Iris pigment epithelial cell (primary cell): ENCODE results near the gene SH3BP5.
A peak's percentile ranks its signal among the peaks of the same experiment; 100 is the strongest.

Source experiments
- DNase-seq: peaks from one replicate; pipeline ENCODE4 v3.0.0-alpha.2; 2011; ENCODE audit warnings: low read depth

SH3BP5 gene

DNA sequence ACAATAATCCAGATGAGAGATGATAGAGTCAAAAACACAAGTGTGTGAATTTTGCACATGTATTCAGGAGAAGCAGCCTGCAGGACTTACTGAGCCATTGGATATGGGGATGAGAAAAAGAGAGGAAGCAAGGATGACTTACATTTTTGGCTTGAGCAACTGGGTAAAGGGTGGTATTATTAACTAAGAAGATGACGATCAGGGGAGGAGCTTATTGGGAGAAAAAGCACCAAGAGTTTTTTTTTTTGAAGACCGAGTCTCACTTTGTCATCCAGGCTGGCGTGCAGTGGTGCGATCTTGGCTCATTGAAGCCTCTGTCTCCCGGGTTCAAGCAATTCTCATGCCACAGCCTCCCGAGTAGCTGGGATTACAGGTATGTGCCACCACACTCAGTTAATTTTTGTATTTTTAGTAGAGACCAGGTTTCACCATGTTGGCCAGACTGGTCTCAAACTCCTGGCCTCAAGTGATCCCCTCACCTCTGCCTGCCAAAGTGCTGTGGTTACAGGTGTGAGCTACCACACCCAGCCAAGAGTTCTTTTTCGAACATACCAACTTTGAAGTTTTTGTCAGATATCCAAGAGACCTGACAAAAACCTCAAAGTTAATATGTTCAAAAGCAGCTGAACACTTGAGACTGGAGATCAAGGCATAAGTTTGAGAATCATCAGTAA lies 14.8 kb upstream of the SH3BP5 start:
- DNase-seq, result no peak

DNA sequence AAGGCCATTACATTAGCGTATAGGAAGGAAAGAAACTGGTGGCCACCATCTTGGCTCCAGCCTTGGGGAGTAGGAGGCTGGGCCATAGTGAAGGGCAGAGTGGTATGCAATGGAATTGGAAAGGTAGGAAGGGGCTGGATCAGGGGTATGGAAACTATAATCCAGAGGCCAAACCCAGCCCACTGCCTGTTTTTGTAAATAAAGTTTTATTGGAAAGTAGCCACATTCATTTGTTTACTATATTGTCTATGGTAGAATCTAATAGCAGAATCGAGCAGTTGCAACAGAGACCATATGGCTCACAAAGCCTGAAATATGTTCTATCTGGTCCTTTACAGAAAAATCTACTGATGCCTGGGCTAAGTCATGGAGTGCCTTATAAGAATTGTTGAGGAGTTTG lies 14.1 kb upstream of the SH3BP5 start:
- no peak for DNase-seq

DNA sequence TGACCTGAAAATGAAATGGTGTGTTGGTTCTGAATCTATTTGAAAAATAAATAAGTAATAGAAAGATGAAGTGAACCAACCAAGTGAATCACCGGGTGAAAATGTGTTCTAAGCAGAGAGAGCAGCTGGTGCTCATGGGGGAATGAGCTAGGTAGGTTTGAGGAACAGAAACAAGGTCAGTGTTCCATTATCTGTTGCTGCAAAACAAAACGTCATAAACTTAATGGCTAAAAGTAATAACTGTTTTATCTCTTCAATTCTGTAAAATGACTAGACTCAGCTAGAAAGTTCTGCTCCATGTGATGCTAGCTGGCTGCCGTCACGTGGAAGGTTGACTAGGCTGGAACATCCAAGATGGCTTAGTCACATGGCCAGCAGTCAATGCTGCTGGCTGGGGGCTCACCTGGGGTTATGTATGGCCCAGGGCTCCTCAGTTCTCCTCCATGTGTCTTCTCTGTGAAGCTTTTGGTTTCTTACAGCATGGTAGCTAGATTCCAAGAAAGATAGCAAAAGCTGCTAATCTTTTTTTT lies 13.3 kb upstream of the SH3BP5 start:
- DNase-seq, result no peak

DNA sequence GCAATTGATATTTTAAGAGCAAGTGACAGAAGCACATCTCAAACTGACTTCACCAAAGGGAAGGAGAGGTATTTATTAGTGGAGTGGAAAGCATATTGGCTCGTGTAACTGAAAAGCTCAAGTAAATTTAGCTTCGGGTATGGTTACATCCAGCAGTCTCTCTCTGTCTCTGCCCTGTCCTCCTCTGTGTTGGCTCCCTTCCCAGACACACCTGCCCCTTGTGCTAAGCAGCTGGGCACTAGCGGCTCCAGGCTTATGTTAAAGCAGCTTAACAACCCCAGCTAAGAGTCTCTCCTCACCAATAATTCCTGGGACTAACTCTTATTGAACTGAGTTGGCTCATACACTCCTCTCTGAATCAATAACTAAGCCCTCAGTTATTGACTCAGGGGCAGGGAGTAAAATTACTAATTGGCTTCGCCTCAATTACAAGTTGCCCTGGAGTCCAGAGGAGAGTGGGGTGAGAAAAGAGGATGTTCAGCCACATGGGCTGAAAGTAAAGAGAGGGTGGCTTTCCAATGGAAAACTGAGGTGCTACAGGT lies 12.8 kb upstream of the SH3BP5 start:
- no peak for DNase-seq

- no peak for DNase-seq
These were observed 10.6 kb upstream of the SH3BP5 start for GRCh38 chr3:15342945-15343344.

GRCh38 chr3:15342246-15342645 lies 9.9 kb upstream of the SH3BP5 start:
- no peak for DNase-seq

DNA sequence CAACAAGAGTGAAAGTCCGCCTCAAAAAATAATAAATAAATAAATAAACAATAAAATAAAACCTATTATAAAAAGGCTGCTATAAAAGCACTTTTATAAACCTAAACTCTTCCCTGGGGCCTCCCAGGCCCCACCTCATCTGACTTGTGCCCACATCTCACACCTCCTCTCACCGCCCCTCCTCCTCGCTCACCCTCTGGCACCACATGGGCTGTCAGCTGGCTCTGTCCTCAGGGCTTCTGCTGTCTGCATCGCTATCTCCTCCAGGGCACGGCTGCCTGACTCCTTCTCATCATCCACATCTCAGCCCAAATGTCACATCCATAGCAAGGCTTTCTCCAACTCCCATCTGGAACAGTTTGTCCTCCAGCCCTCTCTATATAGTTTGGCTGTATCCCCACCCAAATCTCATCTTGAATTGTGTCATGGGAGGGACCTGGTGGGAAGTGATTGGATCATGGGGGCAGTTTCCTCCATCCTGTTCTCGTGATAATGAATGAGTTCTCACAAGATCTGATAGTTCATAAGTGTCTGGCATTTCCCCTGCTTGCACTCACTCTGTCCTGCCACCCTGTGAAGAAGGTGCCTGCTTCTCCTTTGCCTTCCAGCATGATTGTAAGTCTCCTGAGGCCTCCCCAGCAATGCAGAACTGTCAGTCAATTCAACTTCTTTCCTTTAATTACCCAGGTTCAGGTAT lies 8.8 kb upstream of the SH3BP5 start:
- DNase-seq, result no peak

GRCh38 chr3:15339786-15340215 lies 7.4 kb upstream of the SH3BP5 start:
- DNase-seq, result peak; percentile 74

DNA sequence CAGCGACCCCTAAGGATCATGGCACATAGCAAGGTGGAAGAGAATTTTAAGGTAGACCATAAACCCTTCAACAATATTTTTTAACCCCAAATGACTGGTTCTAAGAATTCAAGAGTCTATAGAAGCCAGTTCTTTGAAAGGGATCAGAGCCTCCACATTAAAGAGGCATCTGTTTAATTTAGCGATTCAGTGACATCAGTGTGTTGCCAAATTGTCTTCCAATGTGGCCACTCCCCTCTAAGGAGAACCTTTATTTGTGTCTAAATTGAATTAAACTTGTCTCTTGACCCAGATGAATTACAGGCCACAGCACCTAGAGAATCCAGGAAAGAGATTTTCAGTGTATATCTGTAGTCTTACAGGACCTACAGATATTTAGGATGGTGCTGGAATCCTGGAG lies 6.6 kb upstream of the SH3BP5 start:
- DNase-seq, result no peak

DNA sequence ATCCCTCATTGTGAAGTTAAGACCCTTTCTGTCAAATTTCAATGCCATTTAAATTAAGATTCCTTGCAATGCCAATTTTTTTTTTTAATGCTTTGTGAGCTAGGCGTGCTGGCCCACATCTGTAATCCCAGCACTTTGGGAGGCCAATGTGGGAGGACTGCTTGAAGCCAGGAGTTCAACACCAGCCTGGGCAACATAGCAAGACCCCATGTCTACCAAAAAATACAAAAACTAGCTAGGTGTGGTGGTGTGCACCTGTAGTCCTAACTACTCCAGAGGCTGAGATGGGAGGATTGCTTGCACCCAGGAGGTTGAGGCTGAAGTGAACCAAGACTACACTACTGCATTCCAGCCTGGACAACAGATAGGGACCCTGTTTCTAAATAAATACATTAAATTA lies 5.6 kb upstream of the SH3BP5 start:
- no peak for DNase-seq

GRCh38 chr3:15336057-15336456 lies 3.7 kb upstream of the SH3BP5 start:
- no peak for DNase-seq

- no peak for DNase-seq
These were observed 1.5 kb upstream of the SH3BP5 start for GRCh38 chr3:15333956-15334263.

DNA sequence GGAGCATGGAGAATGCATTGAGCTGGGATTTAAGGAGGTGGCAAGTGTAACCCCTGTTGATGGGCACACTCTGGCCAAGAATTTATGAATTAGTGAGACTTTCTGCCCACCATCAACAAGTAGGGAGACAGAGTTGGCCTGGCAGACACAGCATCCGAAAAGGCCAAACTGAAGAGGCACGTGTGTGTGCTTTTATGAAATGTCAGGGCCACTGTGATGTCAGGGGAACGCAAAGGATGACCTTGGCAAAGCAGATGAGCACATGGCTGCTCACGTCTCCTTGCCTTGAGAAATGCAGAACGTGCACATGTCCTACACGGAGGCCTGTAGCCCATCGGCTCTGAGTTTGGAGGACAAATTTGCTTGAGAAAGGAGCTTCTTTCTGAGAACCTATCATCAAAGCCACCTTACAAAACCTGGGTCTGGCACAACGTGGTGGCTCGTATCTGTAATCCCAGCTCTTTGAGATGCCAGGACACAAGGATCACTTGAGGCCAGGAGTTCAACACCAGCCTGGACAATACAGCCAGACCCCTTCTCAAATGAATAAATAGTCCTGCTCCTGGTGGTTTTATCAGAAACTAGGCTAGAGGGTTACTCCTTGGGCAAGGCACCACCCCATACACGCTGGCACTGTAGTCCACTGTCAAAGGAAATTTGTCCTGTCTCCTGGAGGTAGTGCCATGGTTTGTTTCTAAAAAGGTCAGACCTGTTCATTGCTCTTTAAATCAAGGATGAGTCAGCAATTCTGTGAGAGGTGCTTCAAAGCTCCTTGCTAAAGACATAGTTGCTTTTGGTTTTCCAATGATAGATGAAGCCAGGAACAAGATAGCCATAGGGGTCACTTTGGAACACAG lies 941 bp upstream of the SH3BP5 start:
- DNase-seq, result no peak

- peak; percentile 47 for DNase-seq
These were observed 581 bp downstream of the SH3BP5 start for GRCh38 chr3:15331606-15332404.

GRCh38 chr3:15331072-15331605 lies 1.2 kb downstream of the SH3BP5 start:
- no peak for DNase-seq

DNA sequence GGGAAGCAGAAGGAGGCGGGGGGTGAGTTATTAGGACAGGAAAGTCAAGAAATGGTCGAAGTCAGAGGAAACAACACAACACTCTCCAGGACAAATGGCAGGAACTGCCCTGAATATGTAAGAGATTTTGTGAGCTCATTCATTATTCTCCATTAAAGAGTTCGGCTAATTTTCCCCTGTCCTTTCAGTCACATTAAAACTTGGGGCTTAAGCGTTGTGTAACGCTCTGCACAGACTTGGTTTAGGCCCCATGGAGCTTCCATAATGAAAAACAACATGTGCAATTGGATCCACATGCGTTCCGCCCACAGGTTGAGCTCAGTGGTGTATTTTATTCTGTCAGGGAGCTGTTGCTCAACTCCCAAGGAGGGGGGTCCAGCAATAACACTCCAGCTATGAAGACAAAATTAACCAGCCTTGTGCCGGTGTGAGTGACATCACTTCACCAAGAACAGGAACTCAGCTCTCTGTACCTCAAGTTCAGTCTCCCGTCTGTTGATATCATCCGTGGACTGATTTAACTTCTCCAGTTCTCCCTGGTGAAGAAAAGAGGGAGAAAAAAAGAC lies 2.3 kb downstream of the SH3BP5 start:
- peak; percentile 95 for DNase-seq

DNA sequence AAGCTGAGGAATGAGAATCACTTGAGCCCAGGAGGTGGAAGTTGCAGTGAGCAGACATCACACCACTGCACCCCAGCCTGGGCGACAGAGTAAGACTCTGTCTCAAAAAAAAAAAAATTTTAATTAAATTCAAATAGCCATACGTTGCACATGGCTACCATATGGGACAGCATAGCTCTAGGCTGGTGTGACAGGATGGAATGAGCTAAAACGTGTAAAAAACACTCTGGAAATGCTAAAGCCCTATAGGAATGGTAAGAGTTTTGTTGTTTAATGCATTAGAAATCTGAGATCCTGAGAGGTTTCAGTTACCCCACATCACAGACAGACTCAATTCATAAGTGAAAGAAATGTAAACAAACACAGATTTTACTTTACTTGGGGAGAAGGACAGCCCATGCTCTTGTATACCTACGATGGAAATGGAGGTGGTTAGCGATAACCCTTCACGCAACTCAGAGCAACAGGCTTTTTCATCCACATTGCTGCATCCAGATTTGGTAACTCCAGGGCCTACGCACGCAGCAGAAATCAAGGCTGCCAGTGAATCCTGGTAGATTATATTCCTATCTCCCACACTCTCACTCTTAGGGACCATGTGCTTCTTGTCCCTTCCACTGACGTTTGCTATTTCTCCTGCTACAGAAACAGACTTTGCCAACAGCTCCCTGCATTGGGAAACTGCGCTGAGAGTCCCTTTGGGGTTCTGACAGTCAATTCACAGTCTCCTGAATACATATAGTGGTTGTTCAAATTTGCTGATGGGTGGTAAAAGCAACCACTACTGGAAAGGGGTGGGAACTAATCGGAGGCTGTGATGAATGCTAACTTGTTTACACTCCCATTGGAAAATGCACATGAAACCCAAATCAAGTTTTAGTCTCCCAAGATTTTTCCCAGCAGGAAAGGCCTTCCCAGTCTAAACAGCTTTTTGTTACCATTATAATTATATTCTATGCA lies 3.1 kb downstream of the SH3BP5 start:
- peak; percentile 21 for DNase-seq

GRCh38 chr3:15327941-15328340 lies 4.4 kb downstream of the SH3BP5 start:
- DNase-seq, result peak; percentile 42

GRCh38 chr3:15326673-15327072 lies 5.7 kb downstream of the SH3BP5 start:
- no peak for DNase-seq

DNA sequence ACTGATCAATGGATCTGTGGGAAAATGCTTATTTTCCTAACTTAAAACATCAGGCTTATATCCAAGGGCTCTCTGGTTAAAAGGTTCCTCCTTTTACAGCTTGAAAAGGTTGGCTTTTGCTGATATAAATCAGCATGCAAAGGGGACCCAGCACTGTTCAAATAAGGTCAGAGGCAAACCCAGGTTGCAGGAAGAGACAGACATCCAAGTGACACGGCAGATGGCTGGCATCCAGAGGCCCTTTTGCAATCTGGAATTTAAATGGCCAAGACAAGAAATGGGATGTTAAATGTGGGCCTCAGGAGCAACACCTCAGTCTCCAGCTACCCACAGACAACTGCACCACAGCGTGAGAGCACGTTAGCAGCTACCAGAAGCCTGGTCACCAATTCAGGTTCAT lies 6.3 kb downstream of the SH3BP5 start:
- DNase-seq, result no peak
